Measurements from ENCODE around the gene YAP1. TPM values are rescaled to one million over a fixed set of nuclear protein-coding genes. Genes with fewer than 3 reads are reported as not detected.

Gene YAP1
- total and polyA plus RNA-seq, 2 of the 4 experiments (the other 2 are of a cell fraction) = 121 to 251 TPM

DNA sequence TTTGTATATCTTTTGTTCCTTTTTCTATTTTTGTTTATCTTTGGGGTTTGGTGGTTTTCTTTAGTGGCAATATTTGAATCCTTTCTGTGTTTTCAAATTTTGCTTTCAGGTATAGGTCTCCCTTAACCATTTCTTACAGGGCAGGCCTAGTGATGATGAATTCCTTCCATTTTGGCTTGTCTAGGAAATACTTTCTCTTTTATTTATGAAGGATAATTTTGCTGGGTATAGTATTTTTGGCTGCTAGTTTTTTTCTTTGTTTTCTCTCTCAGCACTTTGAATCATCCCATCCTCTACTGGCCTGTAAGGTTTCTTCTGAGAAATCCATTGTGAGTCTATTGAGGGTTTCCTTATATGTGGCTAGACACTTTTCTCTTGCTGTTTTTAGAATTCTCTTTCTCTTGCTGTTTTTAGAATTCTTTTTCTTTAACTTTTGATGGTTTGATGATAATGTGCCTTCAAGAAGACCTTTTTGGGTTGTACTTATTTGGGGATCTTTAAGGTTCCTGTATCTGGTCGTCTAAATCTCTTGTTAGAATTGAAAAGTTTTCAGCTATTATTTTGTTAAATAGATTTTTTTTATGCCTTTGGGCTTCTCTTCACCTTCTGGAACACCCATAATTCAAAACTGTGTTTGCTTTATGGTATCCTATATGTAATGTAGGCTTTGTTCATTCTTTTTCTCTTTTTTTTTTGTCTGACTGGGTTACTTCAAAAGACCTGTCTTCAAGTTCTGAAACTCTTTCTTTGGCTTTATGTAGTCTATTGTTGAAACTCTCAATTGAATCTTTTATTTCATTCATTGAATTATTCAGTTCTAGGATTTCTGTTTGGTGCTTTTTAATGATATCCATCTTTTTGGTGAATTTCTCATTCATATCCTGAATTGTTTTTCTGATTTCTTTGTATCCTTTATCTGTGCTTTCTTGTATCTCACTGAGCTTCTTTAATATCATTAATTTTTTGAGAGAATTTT, 38.5 kb upstream of the YAP1 start:
- Histone ChIP-seq H3K36me3 (ENCODE audit: control insufficient read depth, insufficient read depth, low read length) (no peaks in the 10 kb centered on the region), H2AK5ac (ENCODE audit: low read depth, low read length) (no peak overlapping the region), H3K4me2 (ENCODE audit: low read depth, low read length) (no peak overlapping the region), H3K23ac (ENCODE audit: low read depth, low read length) (no peak overlapping the region), H2BK20ac (ENCODE audit: low read depth, low read length) (no peak overlapping the region), H2BK15ac (ENCODE audit: low read depth, low read length) (no peak overlapping the region), H3K27ac (ENCODE audit: insufficient read depth, low read length) (no peak overlapping the region), H2AFZ (replicated peaks; ENCODE audit: low read length, poor library complexity) (no peak overlapping the region), H3K9ac (ENCODE audit: low read depth, low read length) (no peak overlapping the region), H3K4me3 (ENCODE audit: insufficient read depth, low read depth, low read length) (no peak overlapping the region), H3K18ac (ENCODE audit: low read depth, low read length) (no peak overlapping the region), H3K4me1 (ENCODE audit: control insufficient read depth, insufficient read depth, low read length) (no peaks in the 10 kb centered on the region), H3K27me3 (ENCODE audit: control insufficient read depth, insufficient read depth, low read length) (no peaks in the 10 kb centered on the region), H3K79me1 (ENCODE audit: low read depth in 1 of 2, low read length in 2 of 2) (no peaks in the 10 kb centered on the region), H4K5ac (ENCODE audit: low read depth, low read length) (no peak overlapping the region), H2BK5ac (ENCODE audit: low read depth, low read length, poor library complexity, severe bottlenecking) (no peak overlapping the region), H3K56ac (ENCODE audit: extremely low read depth, insufficient read depth, low read length) (no peak overlapping the region), H2AK9ac (replicated peaks; ENCODE audit: low read depth, low read length, poor library complexity) (no peak overlapping the region), H4K20me1 (ENCODE audit: insufficient read depth, low read length) (no peaks in the 10 kb centered on the region), H4K8ac (ENCODE audit: low read depth in 2 of 2, low read length in 2 of 2) (no peak overlapping the region), H2BK120ac (ENCODE audit: low read depth, low read length) (no peak overlapping the region), H4K91ac (ENCODE audit: insufficient read depth, low read depth, low read length) (no peak overlapping the region), H3K9me1 (ENCODE audit: insufficient read depth, low read length) (no peaks in the 10 kb centered on the region), H3K9me3 (ENCODE audit: control insufficient read depth, insufficient read depth, low read length) (peaks cover 7% of the 10 kb centered on the region), H3K14ac (replicated peaks; ENCODE audit: low read depth, low read length) (no peak overlapping the region), H3K4ac (ENCODE audit: low read depth, low read length) (no peak overlapping the region)
- ATAC-seq (ENCODE audit: low read depth) (no peak), DNase-seq (no peak)
- intact Hi-C loops (cut with micrococcal nuclease) (no loop called here), dilution Hi-C loops (cut with HindIII; ENCODE audit: low sequenced_read_pairs, unreplicated experiment) (no loop called here), in situ Hi-C loops (cut with MboI; ENCODE audit: low sequenced_read_pairs) (no loop called here)
- BruUV-seq (replicated peaks) = no TSS peak
- no CpG with 5 or more reads among the region's 1 CpG for WGBS, 2 experiments (ENCODE audit: extremely low coverage in 2 of 2, insufficient read length in 1 of 2)
- ChIA-PET POLR2A (ENCODE audit: unreplicated experiment) (interaction anchor here (0.6 kb wide), 1 partner anchor 44 kb away, joined by 3 read pairs; no protein-coding TSS in a partner anchor), CTCF (interaction anchor here (0.8 kb wide), 1 partner anchor 11 kb away, joined by 3 read pairs; no protein-coding TSS in a partner anchor)
- TF ChIP-seq MAZ (IDR thresholded peaks at IDR 0.05; ENCODE audit: borderline replicate concordance, low read depth, low read length) (no peak), CHD1 (IDR thresholded peaks at IDR 0.05; ENCODE audit: low read depth, low read length) (no peak), RAD21 (IDR thresholded peaks at IDR 0.05; ENCODE audit: low read length) (no peak), CEBPB (IDR thresholded peaks at IDR 0.05; ENCODE audit: low read depth, low read length) (no peak), RCOR1 (IDR thresholded peaks at IDR 0.05; ENCODE audit: insufficient replicate concordance, low read length) (no peak), NFE2L2 (IDR thresholded peaks at IDR 0.05; ENCODE audit: low read depth, low read length) (no peak), MXI1 (IDR thresholded peaks at IDR 0.05; ENCODE audit: borderline replicate concordance, low read depth, low read length) (no peak), MAFK (IDR thresholded peaks at IDR 0.05; ENCODE audit: low read depth, low read length) (no peak), BHLHE40 (IDR thresholded peaks at IDR 0.05; ENCODE audit: low read depth, low read length) (no peak), FOS (IDR thresholded peaks at IDR 0.05; ENCODE audit: low read depth, low read length) (no peak), POLR2A (IDR thresholded peaks at IDR 0.05; ENCODE audit: low read depth, low read length) (no peak)
- TF ChIP-seq, protein P1, sequence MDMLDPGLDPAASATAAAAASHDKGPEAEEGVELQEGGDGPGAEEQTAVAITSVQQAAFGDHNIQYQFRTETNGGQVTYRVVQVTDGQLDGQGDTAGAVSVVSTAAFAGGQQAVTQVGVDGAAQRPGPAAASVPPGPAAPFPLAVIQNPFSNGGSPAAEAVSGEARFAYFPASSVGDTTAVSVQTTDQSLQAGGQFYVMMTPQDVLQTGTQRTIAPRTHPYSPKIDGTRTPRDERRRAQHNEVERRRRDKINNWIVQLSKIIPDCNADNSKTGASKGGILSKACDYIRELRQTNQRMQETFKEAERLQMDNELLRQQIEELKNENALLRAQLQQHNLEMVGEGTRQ (IDR thresholded peaks at IDR 0.05; ENCODE audit: low read depth, low read length) = no peak
- TF ChIP-seq, protein P2, sequence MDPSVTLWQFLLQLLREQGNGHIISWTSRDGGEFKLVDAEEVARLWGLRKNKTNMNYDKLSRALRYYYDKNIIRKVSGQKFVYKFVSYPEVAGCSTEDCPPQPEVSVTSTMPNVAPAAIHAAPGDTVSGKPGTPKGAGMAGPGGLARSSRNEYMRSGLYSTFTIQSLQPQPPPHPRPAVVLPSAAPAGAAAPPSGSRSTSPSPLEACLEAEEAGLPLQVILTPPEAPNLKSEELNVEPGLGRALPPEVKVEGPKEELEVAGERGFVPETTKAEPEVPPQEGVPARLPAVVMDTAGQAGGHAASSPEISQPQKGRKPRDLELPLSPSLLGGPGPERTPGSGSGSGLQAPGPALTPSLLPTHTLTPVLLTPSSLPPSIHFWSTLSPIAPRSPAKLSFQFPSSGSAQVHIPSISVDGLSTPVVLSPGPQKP (IDR thresholded peaks at IDR 0.05; ENCODE audit: borderline replicate concordance, low read depth, low read length) = no peak
- TF ChIP-seq, protein P3, sequence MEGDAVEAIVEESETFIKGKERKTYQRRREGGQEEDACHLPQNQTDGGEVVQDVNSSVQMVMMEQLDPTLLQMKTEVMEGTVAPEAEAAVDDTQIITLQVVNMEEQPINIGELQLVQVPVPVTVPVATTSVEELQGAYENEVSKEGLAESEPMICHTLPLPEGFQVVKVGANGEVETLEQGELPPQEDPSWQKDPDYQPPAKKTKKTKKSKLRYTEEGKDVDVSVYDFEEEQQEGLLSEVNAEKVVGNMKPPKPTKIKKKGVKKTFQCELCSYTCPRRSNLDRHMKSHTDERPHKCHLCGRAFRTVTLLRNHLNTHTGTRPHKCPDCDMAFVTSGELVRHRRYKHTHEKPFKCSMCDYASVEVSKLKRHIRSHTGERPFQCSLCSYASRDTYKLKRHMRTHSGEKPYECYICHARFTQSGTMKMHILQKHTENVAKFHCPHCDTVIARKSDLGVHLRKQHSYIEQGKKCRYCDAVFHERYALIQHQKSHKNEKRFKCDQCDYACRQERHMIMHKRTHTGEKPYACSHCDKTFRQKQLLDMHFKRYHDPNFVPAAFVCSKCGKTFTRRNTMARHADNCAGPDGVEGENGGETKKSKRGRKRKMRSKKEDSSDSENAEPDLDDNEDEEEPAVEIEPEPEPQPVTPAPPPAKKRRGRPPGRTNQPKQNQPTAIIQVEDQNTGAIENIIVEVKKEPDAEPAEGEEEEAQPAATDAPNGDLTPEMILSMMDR (conservative IDR thresholded peaks at IDR 0.05; ENCODE audit: low read depth, low read length) = no peak
